Measurements from ENCODE around the gene HIPK2. TPM values are rescaled to one million over a fixed set of nuclear protein-coding genes. Genes with fewer than 3 reads are reported as not detected.

Gene HIPK2
- total RNA-seq, 2 donors from 2014 or later, result 22.1 to 26.4 TPM

GRCh38 chr7:139574618-139575337 is 203.0 kb downstream of the HIPK2 start:
- intact Hi-C loops (cut with DNase I), result no loop called here
- H3K36me3 ChIP-seq (replicated peaks in 1 of 2; ENCODE audit: insufficient read depth in 1 of 2, low read depth in 2 of 2), result peaks cover 9 to 17% of the 10 kb centered on the region in 2 donors
- H3K4me1 ChIP-seq, result no peaks in the 10 kb centered on the region
- DNase-seq (no peak), ATAC-seq (no peak)
- no peak overlapping the region for H3K27ac ChIP-seq
- TF ChIP-seq CTCF (IDR thresholded peaks at IDR 0.05) (no peak), POLR2A (IDR thresholded peaks at IDR 0.05) (no peak)
- H3K4me3 ChIP-seq, result no peak overlapping the region
- WGBS, 2 donors, result 89 to 97% methylated on average over 10 to 16 of the region's 16 CpGs
- H3K9me3 ChIP-seq, result no peaks in the 10 kb centered on the region
- no peaks in the 10 kb centered on the region for H3K27me3 ChIP-seq

- H3K36me3 ChIP-seq (replicated peaks in 1 of 2; ENCODE audit: insufficient read depth in 1 of 2, low read depth in 2 of 2), result peaks cover 9 to 17% of the 10 kb centered on the region in 2 donors
These were observed 203.9 kb downstream of the HIPK2 start for GRCh38 chr7:139573871-139574270.

GRCh38 chr7:139572704-139573385 is 205.0 kb downstream of the HIPK2 start:
- DNase-seq (no peak), ATAC-seq (no peak)
- intact Hi-C loops (cut with DNase I), result no loop called here
- Histone ChIP-seq H3K36me3 (replicated peaks in 1 of 2; ENCODE audit: insufficient read depth in 1 of 2, low read depth in 2 of 2) (peaks cover 9 to 17% of the 10 kb centered on the region in 2 donors), H3K9me3 (no peaks in the 10 kb centered on the region), H3K4me1 (no peaks in the 10 kb centered on the region), H3K4me3 (no peak overlapping the region), H3K27ac (no peak overlapping the region), H3K27me3 (no peaks in the 10 kb centered on the region)
- TF ChIP-seq CTCF (IDR thresholded peaks at IDR 0.05) (no peak), POLR2A (IDR thresholded peaks at IDR 0.05) (no peak)
- 90 to 95% methylated on average over 26 to 36 of the region's 38 CpGs for WGBS, 2 donors

More at GRCh38 chr7:139573871-139574270, 203.9 kb downstream of the HIPK2 start:
- Histone ChIP-seq H3K9me3 (no peaks in the 10 kb centered on the region), H3K27ac (no peak overlapping the region), H3K4me3 (no peak overlapping the region), H3K4me1 (no peaks in the 10 kb centered on the region), H3K27me3 (no peaks in the 10 kb centered on the region)
- DNase-seq (no peak), ATAC-seq (no peak)
- TF ChIP-seq CTCF (IDR thresholded peaks at IDR 0.05) (no peak), POLR2A (IDR thresholded peaks at IDR 0.05) (no peak)
- intact Hi-C loops (cut with DNase I), result no loop called here
- WGBS, 2 donors, result 96% methylated on average over 9 of the region's 9 CpGs

GRCh38 chr7:139572071-139572470 is 205.7 kb downstream of the HIPK2 start:
- no peaks in the 10 kb centered on the region for H3K27me3 ChIP-seq
- no peaks in the 10 kb centered on the region for H3K4me1 ChIP-seq
- 92 to 96% methylated on average over 15 of the region's 15 CpGs for WGBS, 2 donors
- intact Hi-C loops (cut with DNase I), result no loop called here
- DNase-seq (no peak), ATAC-seq (no peak)
- no peak overlapping the region for H3K27ac ChIP-seq
- peaks cover 9 to 17% of the 10 kb centered on the region in 2 donors for H3K36me3 ChIP-seq (replicated peaks in 1 of 2; ENCODE audit: insufficient read depth in 1 of 2, low read depth in 2 of 2)
- no peak overlapping the region for H3K4me3 ChIP-seq
- no peaks in the 10 kb centered on the region for H3K9me3 ChIP-seq
- TF ChIP-seq POLR2A (IDR thresholded peaks at IDR 0.05), result no peak
- TF ChIP-seq CTCF (IDR thresholded peaks at IDR 0.05), result no peak

All from body of pancreas (tissue), 4 donors.